ENCODE results near the gene ZC3H18. TPM values are rescaled to one million over a fixed set of nuclear protein-coding genes. Genes with fewer than 3 reads are reported as not detected.

Gene ZC3H18
- total RNA-seq, 1 experiment from 2014 or later = 61.8 TPM

GRCh38 chr16:88649924-88650748 lies 79.9 kb downstream of the ZC3H18 start (continued):
- TF ChIP-seq, protein P1, sequence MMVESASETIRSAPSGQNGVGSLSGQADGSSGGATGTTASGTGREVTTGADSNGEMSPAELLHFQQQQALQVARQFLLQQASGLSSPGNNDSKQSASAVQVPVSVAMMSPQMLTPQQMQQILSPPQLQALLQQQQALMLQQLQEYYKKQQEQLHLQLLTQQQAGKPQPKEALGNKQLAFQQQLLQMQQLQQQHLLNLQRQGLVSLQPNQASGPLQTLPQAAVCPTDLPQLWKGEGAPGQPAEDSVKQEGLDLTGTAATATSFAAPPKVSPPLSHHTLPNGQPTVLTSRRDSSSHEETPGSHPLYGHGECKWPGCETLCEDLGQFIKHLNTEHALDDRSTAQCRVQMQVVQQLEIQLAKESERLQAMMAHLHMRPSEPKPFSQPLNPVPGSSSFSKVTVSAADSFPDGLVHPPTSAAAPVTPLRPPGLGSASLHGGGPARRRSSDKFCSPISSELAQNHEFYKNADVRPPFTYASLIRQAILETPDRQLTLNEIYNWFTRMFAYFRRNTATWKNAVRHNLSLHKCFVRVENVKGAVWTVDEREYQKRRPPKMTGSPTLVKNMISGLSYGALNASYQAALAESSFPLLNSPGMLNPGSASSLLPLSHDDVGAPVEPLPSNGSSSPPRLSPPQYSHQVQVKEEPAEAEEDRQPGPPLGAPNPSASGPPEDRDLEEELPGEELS (CRISPR knock-in tag; IDR thresholded peaks at IDR 0.05) = no peak

- peaks cover 10% of the 10 kb centered on the region for H3K4me1 Mint-ChIP-seq
- POLR2A ChIA-PET = no interaction called here
- no peaks in the 10 kb centered on the region for H3K27me3 Mint-ChIP-seq (ENCODE audit: low read depth)
- CTCF ChIA-PET = interaction anchor here (0.6 to 2.0 kb wide), 6 partner anchors 13 to 87 kb away, joined by 3 to 8 read pairs (median 5); no protein-coding TSS in a partner anchor
- ATAC-seq = peak; percentile 90
- DNase-seq (ENCODE audit: low spot score) = peak; percentile 79
- peaks cover 9% of the 10 kb centered on the region for H3K36me3 Mint-ChIP-seq
- peak within 1 kb of the TSS; percentile 82 for H3K4me3 Mint-ChIP-seq
- H3K27ac Mint-ChIP-seq = no peak within 1 kb of the TSS; the same call in 1 of the 2 replicates
- no peaks in the 10 kb centered on the region for H3K9me3 Mint-ChIP-seq
- TF ChIP-seq JUN (CRISPR knock-in tag; IDR thresholded peaks at IDR 0.05) (no peak), FOXP1 (CRISPR knock-in tag; IDR thresholded peaks at IDR 0.05; ENCODE audit: borderline replicate concordance) (no peak), EMX1 (CRISPR knock-in tag; IDR thresholded peaks at IDR 0.05) (no peak), FOXK1 (CRISPR knock-in tag; IDR thresholded peaks at IDR 0.05) (peak; percentile 28; the same call in 1 of the 2 replicates), ZMAT4 (CRISPR knock-in tag; IDR thresholded peaks at IDR 0.05) (no peak), ESRRA (CRISPR knock-in tag; IDR thresholded peaks at IDR 0.05; ENCODE audit: borderline replicate concordance) (no peak), TEAD1 (CRISPR knock-in tag; IDR thresholded peaks at IDR 0.05) (0 out of 2 replicates have a peak, but pooled peaks have one; percentile 59), ATF1 (CRISPR knock-in tag; IDR thresholded peaks at IDR 0.05) (no peak), SP1 (CRISPR knock-in tag; conservative IDR thresholded peaks at IDR 0.05) (peak; percentile 89), ZNF138 (CRISPR knock-in tag; conservative IDR thresholded peaks at IDR 0.05) (no peak), CREB1 (CRISPR knock-in tag; IDR thresholded peaks at IDR 0.05) (0 out of 2 replicates have a peak, but pooled peaks have one; percentile 45), ATF3 (CRISPR knock-in tag; conservative IDR thresholded peaks at IDR 0.05) (no peak), CTCF (IDR thresholded peaks at IDR 0.05) (no peak), PRRX2 (CRISPR knock-in tag; IDR thresholded peaks at IDR 0.05) (0 out of 2 replicates have a peak, but pooled peaks have one; percentile 30), IRF2 (CRISPR knock-in tag; IDR thresholded peaks at IDR 0.05; ENCODE audit: borderline replicate concordance, low read depth) (no peak), KAT7 (CRISPR knock-in tag; IDR thresholded peaks at IDR 0.05; ENCODE audit: borderline replicate concordance) (no peak), TCF7 (CRISPR knock-in tag; IDR thresholded peaks at IDR 0.05; ENCODE audit: low read depth) (no peak), AR (CRISPR knock-in tag; IDR thresholded peaks at IDR 0.05) (no peak), ZNF232 (CRISPR knock-in tag; IDR thresholded peaks at IDR 0.05) (no peak), MAX (CRISPR knock-in tag; IDR thresholded peaks at IDR 0.05) (peak; percentile 50; the same call in 1 of the 2 replicates), SMAD3 (CRISPR knock-in tag; IDR thresholded peaks at IDR 0.05; ENCODE audit: borderline replicate concordance) (no peak), NFYB (CRISPR knock-in tag; conservative IDR thresholded peaks at IDR 0.05; ENCODE audit: low read depth) (no peak)
- TF ChIP-seq, protein P2, sequence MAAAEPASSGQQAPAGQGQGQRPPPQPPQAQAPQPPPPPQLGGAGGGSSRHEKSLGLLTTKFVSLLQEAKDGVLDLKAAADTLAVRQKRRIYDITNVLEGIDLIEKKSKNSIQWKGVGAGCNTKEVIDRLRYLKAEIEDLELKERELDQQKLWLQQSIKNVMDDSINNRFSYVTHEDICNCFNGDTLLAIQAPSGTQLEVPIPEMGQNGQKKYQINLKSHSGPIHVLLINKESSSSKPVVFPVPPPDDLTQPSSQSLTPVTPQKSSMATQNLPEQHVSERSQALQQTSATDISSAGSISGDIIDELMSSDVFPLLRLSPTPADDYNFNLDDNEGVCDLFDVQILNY (CRISPR knock-in tag; IDR thresholded peaks at IDR 0.05) = no peak
- TF ChIP-seq, protein P3, sequence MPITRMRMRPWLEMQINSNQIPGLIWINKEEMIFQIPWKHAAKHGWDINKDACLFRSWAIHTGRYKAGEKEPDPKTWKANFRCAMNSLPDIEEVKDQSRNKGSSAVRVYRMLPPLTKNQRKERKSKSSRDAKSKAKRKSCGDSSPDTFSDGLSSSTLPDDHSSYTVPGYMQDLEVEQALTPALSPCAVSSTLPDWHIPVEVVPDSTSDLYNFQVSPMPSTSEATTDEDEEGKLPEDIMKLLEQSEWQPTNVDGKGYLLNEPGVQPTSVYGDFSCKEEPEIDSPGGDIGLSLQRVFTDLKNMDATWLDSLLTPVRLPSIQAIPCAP (CRISPR knock-in tag; IDR thresholded peaks at IDR 0.05) = no peak
These were observed 80.6 kb downstream of the ZC3H18 start, which contains the start of gene CYBA for GRCh38 chr16:88650749-88651275. Gene CYBA, minus strand, starts transcription at chr16:88651053. Its CDS starts 40 bp downstream, at chr16:88651013.

Measured in WTC11 (cell line).